K562 (cell line): Measurements from ENCODE around the gene CHCHD6. TPM values are rescaled to one million over a fixed set of nuclear protein-coding genes. Genes with fewer than 3 reads are reported as not detected.

Experiments used
- ATAC-seq: fragments of 200-7000 bp; cut with Tn5 transposase; 3 replicates; pipeline ENCODE4 v1.9.1; 2020; ENCODE audit warnings: moderate library complexity
- BruUV-seq: library from RNA; stranded (reverse); fragments of 400-500 nt; replicated peaks from 2 replicates; lab custom pipeline; 2021; lab: Mats Ljungman, UMichigan
- CTCF ChIA-PET: fragments of 300-600 bp; formaldehyde crosslinking; extraction: SDS; loops from one replicate; lab custom pipeline; 2021; ENCODE audit warnings: low intra/inter-chr PET ratio; lab: Yijun Ruan, JAX
- POLR2A ChIA-PET: fragments of 300-600, 350-650 bp; sonication (Branson Sonifier 250); formaldehyde crosslinking; extraction: SDS; loops from one replicate; lab custom pipeline; 2021; ENCODE audit warnings: antibody characterized with exemption, inconsistent platforms; lab: Yijun Ruan, JAX
- DNase-seq, 4 experiments: peaks; one replicate each; pipeline versions ENCODE4 v3.0.0 to v3.0.0-alpha.2; 2011 to 2018; ENCODE audit warnings: low spot score in 3 of 4, mixed read lengths in 3 of 4; ENCODE audit errors: extremely low read depth in 1 of 4
- FAIRE-seq: peaks from 2 replicates; lab custom pipeline; 2011; peaks lifted over from hg19 to GRCh38; lab: Jason Lieb, UNC
- H2AFZ ChIP-seq: 2 replicates; pipeline ENCODE4 v1.6.0; 2011; ENCODE audit warnings: low read depth, low read length, control low read depth, inconsistent platforms
- H3K27ac ChIP-seq: fragments of 200-600 bp; 3 replicates; pipeline ENCODE4 v1.8.0; 2011; ENCODE audit warnings: low read depth, mild to moderate bottlenecking, control low read depth, inconsistent platforms, low read length, moderate library complexity, mixed read lengths; ENCODE audit errors: extremely low read depth
- H3K27me3 ChIP-seq, 2 experiments: fragments of 300-600 bp in 1 of 2; 2 replicates in 1 of 2; 3 replicates in 1 of 2; pipeline versions ENCODE4 v1.6.0 to v1.8.0; 2011; ENCODE audit warnings: inconsistent platforms in 2 of 2, low read length in 2 of 2, mild to moderate bottlenecking in 1 of 2, mixed read lengths in 1 of 2, moderate library complexity in 1 of 2; ENCODE audit not compliant: control insufficient read depth in 2 of 2, insufficient read depth in 2 of 2
- H3K36me3 ChIP-seq: fragments of 300-600 bp; 3 replicates; pipeline ENCODE4 v1.8.0; 2011; ENCODE audit warnings: mild to moderate bottlenecking, low read length, inconsistent platforms; ENCODE audit not compliant: control insufficient read depth, insufficient read depth
- H3K4me1 ChIP-seq, 2 experiments: fragments of 200-600 bp in 1 of 2; replicated peaks in 1 of 2; 2 replicates in 1 of 2; 3 replicates in 1 of 2; pipeline versions ENCODE4 v1.5.1 to v1.8.0; 2011; ENCODE audit warnings: inconsistent platforms in 2 of 2, low read length in 2 of 2, mild to moderate bottlenecking in 1 of 2, mixed read lengths in 1 of 2, moderate library complexity in 1 of 2; ENCODE audit not compliant: control insufficient read depth in 2 of 2, insufficient read depth in 2 of 2
- H3K4me2 ChIP-seq: 2 replicates; pipeline ENCODE4 v1.6.1; 2011; ENCODE audit warnings: low read length, control low read depth, inconsistent platforms, mixed read lengths; ENCODE audit not compliant: insufficient read depth
- H3K4me3 ChIP-seq: fragments of 200-600 bp; sonication (generic), shearing (Covaris generic); 2 replicates; pipeline ENCODE4 v1.5.1; 2016; ENCODE audit warnings: control low read depth, inconsistent platforms
- H3K79me2 ChIP-seq: fragments of 200-600 bp; 3 replicates; pipeline ENCODE4 v1.8.0; 2011; ENCODE audit warnings: low read length, inconsistent platforms; ENCODE audit not compliant: control insufficient read depth, insufficient read depth
- H3K9ac ChIP-seq, 2 experiments: 2 replicates each; pipeline versions ENCODE4 v1.6.0 to v1.6.1; 2011; ENCODE audit warnings: low read depth in 2 of 2, low read length in 2 of 2, control low read depth in 1 of 2, inconsistent platforms in 1 of 2, mild to moderate bottlenecking in 1 of 2, mixed read lengths in 1 of 2; ENCODE audit not compliant: insufficient read depth in 1 of 2
- H3K9me1 ChIP-seq: one replicate; pipeline ENCODE4 v1.6.0; 2011; ENCODE audit warnings: inconsistent platforms, mild to moderate bottlenecking, low read length, moderate library complexity; ENCODE audit not compliant: control insufficient read depth, insufficient read depth
- H3K9me3 ChIP-seq: replicated peaks from 2 replicates; pipeline ENCODE4 v1.5.1; 2011; ENCODE audit warnings: low read depth, low read length, inconsistent platforms; ENCODE audit not compliant: control insufficient read depth, insufficient read depth
- H4K20me1 ChIP-seq: replicated peaks from 2 replicates; pipeline ENCODE4 v1.6.1; 2011; ENCODE audit warnings: low read length, inconsistent platforms, mixed read lengths; ENCODE audit not compliant: control insufficient read depth, insufficient read depth
- NFRKB ChIP-seq: fragments of 450-650 bp; IDR thresholded peaks from 2 replicates; pipeline ENCODE4 v1.6.1; 2016; ENCODE audit warnings: low read depth
- TEAD4 ChIP-seq, 2 experiments: sonication (generic) in 1 of 2; formaldehyde crosslinking in 1 of 2; IDR thresholded peaks; 2 replicates each; pipeline versions ENCODE4 v1.6.1 to v1.8.0; 2012 to 2022; ENCODE audit warnings: borderline replicate concordance in 1 of 2, inconsistent platforms in 1 of 2, low read length in 1 of 2, mild to moderate bottlenecking in 1 of 2, missing genetic modification reagents in 1 of 2
- WGBS: fragments of 100-300 bp; shearing (Covaris generic); methylation state at CpG from one replicate; pipeline ENCODE4 v1.1.6; 2016; ENCODE audit warnings: low coverage, mixed read lengths; ENCODE audit not compliant: insufficient coverage; ENCODE audit errors: missing lambda C conversion rate; 5-methylcytosine and 5-hydroxymethylcytosine counted together
- in situ Hi-C: fragments of 300-500 bp; cut with MboI; formaldehyde crosslinking; loops from 4 replicates; pipeline ENCODE4 v1.15.0; 2018; ENCODE audit warnings: inconsistent platforms, mixed read lengths
- intact Hi-C: fragments of 100-400 bp; cut with micrococcal nuclease; formaldehyde crosslinking; loops from 2 replicates; pipeline ENCODE4 v1.14.2; 2022
- polyA plus RNA-seq, 8 experiments: library from polyadenylated mRNA; depleted of rRNA in 4 of 8; stranded (reverse) in 5 of 8; unstranded in 3 of 8; fragments of >200 nt; fragmentation: Nextera tagmentation in 2 of 8; fragmentation: Illumina TruSeq in 1 of 8; extraction: Ambion mirVana in 2 of 8; extraction: Trizol in 1 of 8; gene quantifications; 2 replicates each; pipeline versions ENCODE4 v1.2.1 to v1.2.3, GENCODE V29; 2011 to 2014; ENCODE audit warnings: inconsistent platforms in 1 of 8, missing spikeins in 1 of 8
- total RNA-seq, 7 experiments: library from RNA; depleted of rRNA in 6 of 7; stranded (reverse); fragments of >200 nt in 6 of 7; fragmentation: Illumina TruSeq in 2 of 7; extraction: Trizol in 2 of 7; gene quantifications; 2 replicates each; pipeline versions ENCODE4 v1.2.1 to v1.2.3, GENCODE V29; 2011 to 2021; ENCODE audit warnings: low replicate concordance in 1 of 7
- TF ChIP-seq, protein P1 (sequence below), 2 experiments: IDR thresholded peaks in 1 of 2; conservative IDR thresholded peaks in 1 of 2; 2 replicates each; pipeline ENCODE4 v1.6.1; 2016; ENCODE audit warnings: low read depth in 2 of 2, mild to moderate bottlenecking in 1 of 2, missing compliant biosample characterization in 1 of 2, missing genetic modification characterization in 1 of 2, moderate library complexity in 1 of 2
- TF ChIP-seq, protein P2 (sequence below), 3 experiments: IDR thresholded peaks in 2 of 3; conservative IDR thresholded peaks in 1 of 3; 2 replicates each; pipeline ENCODE4 v1.5.1; 2011 to 2012; ENCODE audit warnings: low read length in 3 of 3, mild to moderate bottlenecking in 3 of 3, control low read depth in 2 of 3, improper control_type of control experiment in 1 of 3, inconsistent platforms in 1 of 3, low read depth in 1 of 3, mixed read lengths in 1 of 3, moderate library complexity in 1 of 3; ENCODE audit not compliant: insufficient read depth in 2 of 3
- TF ChIP-seq, protein P3 (sequence below): fragments of 200-800 bp; sonication (Bioruptor generic); IDR thresholded peaks from 2 replicates; pipeline ENCODE4 v1.6.1; 2016; ENCODE audit warnings: missing genetic modification characterization, missing compliant biosample characterization

The CHCHD6 gene
- total and polyA plus RNA-seq, 9 of the 15 experiments (the other 6 are each of a cell fraction or from before 2014, with no cell fraction given): 4.6 to 18.6 (median 10.9) TPM

DNA sequence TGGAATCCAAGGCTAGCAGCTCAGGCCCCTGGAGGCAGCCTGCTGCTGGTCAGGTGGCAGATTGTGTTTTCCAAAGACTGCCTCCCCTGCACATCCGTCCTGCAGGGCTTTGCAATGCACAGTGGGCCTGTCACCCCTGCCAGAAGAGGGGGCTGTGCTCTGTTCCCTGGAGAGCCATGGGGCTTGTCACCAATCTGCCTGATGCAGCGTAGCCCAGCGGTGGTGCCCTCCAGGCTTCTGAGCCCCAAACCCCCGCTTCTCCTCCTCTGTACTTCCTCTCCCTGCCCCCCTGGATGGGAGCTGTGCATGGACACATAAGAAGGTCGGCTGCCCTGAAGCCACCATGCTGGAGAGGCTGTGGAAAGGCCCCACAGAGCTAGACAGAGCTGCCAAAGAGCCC lies 268.8 kb downstream of the CHCHD6 start:
- FAIRE-seq: no peak
- no peak overlapping the region for H2AFZ ChIP-seq

More for the DNA sequence above, 268.8 kb downstream of the CHCHD6 start:
- ATAC-seq (no peak), DNase-seq (no peak)
- BruUV-seq: no TSS peak
- no peaks in the 10 kb centered on the region for H3K36me3 ChIP-seq
- H3K79me2 ChIP-seq: no peaks in the 10 kb centered on the region
- POLR2A ChIA-PET: no interaction called here
- intact Hi-C loops: no loop called here
- CTCF ChIA-PET: no interaction called here
- H3K9me3 ChIP-seq: peaks cover 5% of the 10 kb centered on the region; the same call in 1 of the 2 replicates
- WGBS: 37% methylated on average over 2 of the region's 5 CpGs
- no peak overlapping the region for H3K27ac ChIP-seq
- H3K27me3 ChIP-seq: no peaks in the 10 kb centered on the region
- H3K4me2 ChIP-seq: no peak overlapping the region
- TF ChIP-seq NFRKB (no peak), TEAD4 (IDR thresholded peaks at IDR 0.05; ENCODE audit: low read length) (no peak), TEAD4 (CRISPR knock-in tag; IDR thresholded peaks at IDR 0.05; ENCODE audit: borderline replicate concordance) (no peak)
- TF ChIP-seq, protein P1, sequence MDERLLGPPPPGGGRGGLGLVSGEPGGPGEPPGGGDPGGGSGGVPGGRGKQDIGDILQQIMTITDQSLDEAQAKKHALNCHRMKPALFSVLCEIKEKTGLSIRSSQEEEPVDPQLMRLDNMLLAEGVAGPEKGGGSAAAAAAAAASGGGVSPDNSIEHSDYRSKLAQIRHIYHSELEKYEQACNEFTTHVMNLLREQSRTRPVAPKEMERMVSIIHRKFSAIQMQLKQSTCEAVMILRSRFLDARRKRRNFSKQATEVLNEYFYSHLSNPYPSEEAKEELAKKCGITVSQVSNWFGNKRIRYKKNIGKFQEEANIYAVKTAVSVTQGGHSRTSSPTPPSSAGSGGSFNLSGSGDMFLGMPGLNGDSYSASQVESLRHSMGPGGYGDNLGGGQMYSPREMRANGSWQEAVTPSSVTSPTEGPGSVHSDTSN (CRISPR knock-in tag; IDR thresholded peaks at IDR 0.05; ENCODE audit: low read depth): no peak
- TF ChIP-seq, protein P1 (tag; conservative IDR thresholded peaks at IDR 0.05; ENCODE audit: low read depth): no peak
- TF ChIP-seq, protein P2, sequence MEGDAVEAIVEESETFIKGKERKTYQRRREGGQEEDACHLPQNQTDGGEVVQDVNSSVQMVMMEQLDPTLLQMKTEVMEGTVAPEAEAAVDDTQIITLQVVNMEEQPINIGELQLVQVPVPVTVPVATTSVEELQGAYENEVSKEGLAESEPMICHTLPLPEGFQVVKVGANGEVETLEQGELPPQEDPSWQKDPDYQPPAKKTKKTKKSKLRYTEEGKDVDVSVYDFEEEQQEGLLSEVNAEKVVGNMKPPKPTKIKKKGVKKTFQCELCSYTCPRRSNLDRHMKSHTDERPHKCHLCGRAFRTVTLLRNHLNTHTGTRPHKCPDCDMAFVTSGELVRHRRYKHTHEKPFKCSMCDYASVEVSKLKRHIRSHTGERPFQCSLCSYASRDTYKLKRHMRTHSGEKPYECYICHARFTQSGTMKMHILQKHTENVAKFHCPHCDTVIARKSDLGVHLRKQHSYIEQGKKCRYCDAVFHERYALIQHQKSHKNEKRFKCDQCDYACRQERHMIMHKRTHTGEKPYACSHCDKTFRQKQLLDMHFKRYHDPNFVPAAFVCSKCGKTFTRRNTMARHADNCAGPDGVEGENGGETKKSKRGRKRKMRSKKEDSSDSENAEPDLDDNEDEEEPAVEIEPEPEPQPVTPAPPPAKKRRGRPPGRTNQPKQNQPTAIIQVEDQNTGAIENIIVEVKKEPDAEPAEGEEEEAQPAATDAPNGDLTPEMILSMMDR (IDR thresholded peaks at IDR 0.05 in 2 of 3, conservative IDR thresholded peaks at IDR 0.05 in 1 of 3; ENCODE audit: insufficient read depth in 2 of 3, low read depth in 1 of 3, low read length in 3 of 3): peak in 1 of 3 experiments; percentile 8; a peak in 2 of 6 replicates
- TF ChIP-seq, protein P3, sequence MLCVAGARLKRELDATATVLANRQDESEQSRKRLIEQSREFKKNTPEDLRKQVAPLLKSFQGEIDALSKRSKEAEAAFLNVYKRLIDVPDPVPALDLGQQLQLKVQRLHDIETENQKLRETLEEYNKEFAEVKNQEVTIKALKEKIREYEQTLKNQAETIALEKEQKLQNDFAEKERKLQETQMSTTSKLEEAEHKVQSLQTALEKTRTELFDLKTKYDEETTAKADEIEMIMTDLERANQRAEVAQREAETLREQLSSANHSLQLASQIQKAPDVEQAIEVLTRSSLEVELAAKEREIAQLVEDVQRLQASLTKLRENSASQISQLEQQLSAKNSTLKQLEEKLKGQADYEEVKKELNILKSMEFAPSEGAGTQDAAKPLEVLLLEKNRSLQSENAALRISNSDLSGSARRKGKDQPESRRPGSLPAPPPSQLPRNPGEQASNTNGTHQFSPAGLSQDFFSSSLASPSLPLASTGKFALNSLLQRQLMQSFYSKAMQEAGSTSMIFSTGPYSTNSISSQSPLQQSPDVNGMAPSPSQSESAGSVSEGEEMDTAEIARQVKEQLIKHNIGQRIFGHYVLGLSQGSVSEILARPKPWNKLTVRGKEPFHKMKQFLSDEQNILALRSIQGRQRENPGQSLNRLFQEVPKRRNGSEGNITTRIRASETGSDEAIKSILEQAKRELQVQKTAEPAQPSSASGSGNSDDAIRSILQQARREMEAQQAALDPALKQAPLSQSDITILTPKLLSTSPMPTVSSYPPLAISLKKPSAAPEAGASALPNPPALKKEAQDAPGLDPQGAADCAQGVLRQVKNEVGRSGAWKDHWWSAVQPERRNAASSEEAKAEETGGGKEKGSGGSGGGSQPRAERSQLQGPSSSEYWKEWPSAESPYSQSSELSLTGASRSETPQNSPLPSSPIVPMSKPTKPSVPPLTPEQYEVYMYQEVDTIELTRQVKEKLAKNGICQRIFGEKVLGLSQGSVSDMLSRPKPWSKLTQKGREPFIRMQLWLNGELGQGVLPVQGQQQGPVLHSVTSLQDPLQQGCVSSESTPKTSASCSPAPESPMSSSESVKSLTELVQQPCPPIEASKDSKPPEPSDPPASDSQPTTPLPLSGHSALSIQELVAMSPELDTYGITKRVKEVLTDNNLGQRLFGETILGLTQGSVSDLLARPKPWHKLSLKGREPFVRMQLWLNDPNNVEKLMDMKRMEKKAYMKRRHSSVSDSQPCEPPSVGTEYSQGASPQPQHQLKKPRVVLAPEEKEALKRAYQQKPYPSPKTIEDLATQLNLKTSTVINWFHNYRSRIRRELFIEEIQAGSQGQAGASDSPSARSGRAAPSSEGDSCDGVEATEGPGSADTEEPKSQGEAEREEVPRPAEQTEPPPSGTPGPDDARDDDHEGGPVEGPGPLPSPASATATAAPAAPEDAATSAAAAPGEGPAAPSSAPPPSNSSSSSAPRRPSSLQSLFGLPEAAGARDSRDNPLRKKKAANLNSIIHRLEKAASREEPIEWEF: no peak
- H3K9ac ChIP-seq: no peak overlapping the region
- no peaks in the 10 kb centered on the region for H3K9me1 ChIP-seq
- no peak overlapping the region for H3K4me3 ChIP-seq
- H4K20me1 ChIP-seq: no peaks in the 10 kb centered on the region
- in situ Hi-C loops: no loop called here
- H3K4me1 ChIP-seq: peaks cover 0 to 4% of the 10 kb centered on the region in 2 experiments; a peak in 2 of 5 replicates
